NCI-H774 (cell line): ENCODE results near the gene NFATC3.
"Not testable (repeated sequence)": the region's sequence is repeated elsewhere in the genome, so short reads cannot be mapped to it uniquely, and the experiment has no call there.

ENCODE experiments used
- DNase-seq: peaks from one replicate; lab custom pipeline; 2025; lab: John Stamatoyannopoulos, UW

NFATC3 gene

DNA sequence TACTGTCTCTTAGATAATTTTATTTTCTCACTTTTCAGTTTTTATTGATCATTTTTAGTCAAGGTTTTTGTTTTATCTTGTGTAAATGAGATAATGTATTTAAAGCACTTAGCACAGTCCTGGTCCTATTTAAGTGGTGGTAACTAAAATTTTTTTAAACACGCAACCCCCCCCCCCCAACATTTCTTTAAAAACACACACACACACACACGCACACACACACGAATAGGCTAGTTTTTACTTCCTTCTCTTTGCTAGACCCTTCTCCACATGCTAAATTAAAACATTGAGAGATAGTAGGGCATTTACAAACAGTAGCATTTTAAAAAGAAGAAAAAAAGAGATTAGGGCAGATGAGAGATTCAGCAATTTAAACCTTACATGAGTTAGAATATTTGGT is 5.0 kb downstream of the NFATC3 start:
- no peak for DNase-seq

- no peak for DNase-seq
Measured at GRCh38 chr16:68090533-68090932, 5.4 kb downstream of the NFATC3 start.

DNA sequence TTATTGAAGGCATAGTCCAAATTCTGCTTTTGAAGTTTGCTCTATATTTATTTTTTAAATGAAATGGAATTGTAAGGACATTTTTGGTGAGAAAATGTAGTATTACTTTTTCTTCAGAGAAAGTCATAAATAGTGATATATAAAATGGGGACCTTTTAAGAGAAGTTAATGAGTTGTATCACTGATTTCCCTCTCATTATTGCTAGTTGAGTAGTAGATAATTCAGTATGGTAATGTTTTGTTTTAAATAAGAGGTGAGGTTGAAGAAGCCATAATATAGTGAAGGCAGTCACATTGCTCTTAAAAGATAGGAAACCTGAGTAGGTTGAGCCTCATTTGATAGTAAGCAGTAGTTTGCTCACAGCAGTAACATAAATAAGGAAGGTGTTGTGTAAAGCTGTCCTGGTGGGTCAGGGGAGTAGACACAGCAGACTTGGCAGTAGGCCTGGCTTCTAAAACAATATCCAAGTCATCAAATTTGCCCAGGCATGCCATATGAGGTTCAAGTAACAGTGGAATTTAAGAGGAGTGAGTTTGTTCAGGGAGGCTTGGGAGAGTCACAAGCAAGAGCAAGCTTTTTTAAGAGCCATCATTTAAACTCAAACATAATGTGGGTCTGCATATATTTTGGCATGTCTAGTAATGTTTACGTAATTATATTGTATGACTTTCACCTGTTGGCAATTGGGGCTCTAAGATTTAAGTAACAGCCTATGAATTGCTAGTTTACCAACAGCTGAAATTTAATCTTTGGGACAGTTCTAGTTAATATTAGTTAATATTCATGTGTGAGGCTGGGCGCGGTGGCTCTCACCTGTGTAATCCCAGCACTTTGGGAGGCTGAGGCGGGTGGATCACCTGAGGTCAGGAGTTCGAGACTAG is 6.5 kb downstream of the NFATC3 start:
- DNase-seq = no peak

GRCh38 chr16:68092275-68092674 is 7.1 kb downstream of the NFATC3 start:
- DNase-seq = not testable (repeated sequence)

DNA sequence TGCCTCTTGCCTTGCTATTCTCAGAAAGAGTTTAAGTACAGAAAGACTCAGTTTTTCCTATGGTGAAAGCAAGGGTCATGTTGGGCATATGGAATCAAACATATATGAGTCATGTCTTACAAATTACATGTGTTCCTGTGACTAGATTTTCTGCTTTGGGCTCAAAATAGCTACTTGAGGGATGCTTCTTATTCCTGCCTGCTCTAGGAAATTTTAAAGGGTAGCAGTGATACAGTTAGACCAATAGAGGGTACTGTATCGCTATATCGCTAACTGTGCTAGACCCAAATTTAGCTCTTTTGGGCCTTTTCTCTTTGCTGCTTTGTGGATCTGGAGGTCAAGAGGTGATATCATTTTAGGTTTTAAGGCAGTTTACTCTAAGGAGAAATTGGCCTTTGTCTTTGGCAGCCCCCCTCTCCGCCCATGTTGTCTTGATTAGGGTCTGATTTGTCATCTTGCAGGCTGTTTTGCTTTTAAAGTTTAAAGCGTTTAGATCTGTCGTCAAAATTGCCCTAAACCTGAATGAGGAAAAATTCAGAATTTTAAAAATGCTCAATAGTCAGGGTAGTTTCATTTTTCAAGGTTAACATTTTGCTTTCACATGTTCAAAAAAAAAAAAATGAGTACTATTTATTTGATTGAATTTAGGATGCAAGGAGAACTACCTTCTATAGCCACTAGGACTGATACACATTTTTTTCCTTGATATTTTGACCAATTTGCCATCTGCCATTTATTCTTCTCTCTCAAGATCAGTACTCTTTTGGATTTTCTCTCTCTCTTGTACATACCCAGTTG is 8.8 kb downstream of the NFATC3 start:
- DNase-seq = no peak

DNA sequence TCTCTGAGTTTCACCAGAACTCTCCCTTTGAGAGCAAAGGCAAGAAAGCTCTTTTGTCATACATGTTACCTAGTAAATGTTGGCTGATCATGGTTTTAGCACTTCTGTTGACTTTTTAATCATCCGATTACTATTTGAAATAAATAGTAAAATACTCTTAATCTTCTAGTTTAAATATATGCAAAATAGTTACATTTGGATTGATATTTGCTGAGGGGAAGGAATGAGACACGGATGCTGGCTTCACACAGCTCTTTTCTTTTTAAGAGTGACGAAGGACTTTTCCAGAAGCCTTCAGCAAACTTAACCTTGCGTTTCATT is 9.4 kb downstream of the NFATC3 start:
- no peak for DNase-seq

- no peak for DNase-seq
Measured at GRCh38 chr16:68096491-68096890, 11.3 kb downstream of the NFATC3 start.

GRCh38 chr16:68097088-68097487 is 11.9 kb downstream of the NFATC3 start:
- no peak for DNase-seq

- no peak for DNase-seq
Measured at GRCh38 chr16:68097895-68098294, 12.7 kb downstream of the NFATC3 start.

DNA sequence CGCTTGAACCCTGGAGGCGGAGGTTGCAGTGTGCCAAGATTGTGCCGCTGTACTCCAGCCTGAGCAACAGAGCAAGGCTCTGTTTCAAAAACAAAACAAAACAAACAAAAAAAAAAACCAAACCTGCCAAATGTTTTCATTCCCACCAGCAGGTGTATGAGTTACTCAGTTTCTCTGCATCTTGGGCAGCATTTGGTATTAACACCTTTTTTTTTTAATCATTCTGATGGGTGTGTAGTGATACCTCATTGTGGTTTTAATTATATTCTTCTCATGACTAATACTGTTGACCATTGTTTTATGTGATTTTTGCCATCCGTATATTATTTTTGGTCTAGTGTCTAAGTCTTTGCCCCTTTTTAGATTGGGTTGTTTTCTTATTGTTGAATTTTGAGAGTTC is 15.3 kb downstream of the NFATC3 start:
- DNase-seq = no peak

- no peak for DNase-seq
Measured at GRCh38 chr16:68105611-68106010, 20.4 kb downstream of the NFATC3 start.

- not testable (repeated sequence) for DNase-seq
Measured at GRCh38 chr16:68107230-68107928, 22.2 kb downstream of the NFATC3 start.

DNA sequence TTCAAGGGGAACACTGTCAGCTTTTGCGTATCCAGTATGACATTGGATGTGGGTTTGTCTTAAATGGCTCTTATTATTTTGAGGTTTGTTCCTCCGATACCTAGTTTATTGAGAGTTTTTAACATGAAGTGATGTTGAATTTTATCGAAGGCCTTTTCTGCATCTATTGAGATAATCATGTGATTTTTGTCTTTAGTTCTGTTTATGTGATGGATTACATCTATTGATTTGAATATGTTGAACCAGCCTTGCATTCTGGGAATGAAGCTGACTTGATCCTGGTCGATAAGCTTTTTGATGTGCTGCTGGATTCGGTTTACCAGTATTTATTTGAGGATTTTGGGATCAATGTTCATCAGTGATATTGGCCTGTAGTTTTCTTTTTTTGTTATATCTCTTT is 24.0 kb downstream of the NFATC3 start:
- not testable (repeated sequence) for DNase-seq

- not testable (repeated sequence) for DNase-seq
Measured at GRCh38 chr16:68110611-68111010, 25.4 kb downstream of the NFATC3 start.

DNA sequence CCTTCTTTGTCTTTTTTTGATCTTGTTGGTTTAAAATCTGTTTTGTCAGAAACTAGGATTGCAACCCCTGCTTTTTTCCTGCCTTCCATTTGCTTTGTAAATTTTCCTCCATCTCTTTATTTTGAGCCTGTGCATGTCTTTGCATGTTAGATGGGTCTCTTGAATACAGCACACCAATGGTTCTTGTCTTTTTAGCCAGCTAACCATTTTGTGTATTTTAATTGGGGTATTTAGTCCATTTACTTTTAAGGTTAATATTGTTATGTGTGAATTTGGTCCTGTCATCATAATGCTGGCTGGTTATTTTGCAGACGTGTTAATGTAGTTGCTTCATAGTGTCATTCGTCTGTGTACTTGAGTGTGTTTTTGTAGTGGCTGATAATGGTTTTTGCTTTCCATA is 26.2 kb downstream of the NFATC3 start:
- no peak for DNase-seq

GRCh38 chr16:68113059-68113761 is 28.0 kb downstream of the NFATC3 start:
- no peak for DNase-seq

GRCh38 chr16:68113765-68114240 is 28.6 kb downstream of the NFATC3 start:
- no peak for DNase-seq

DNA sequence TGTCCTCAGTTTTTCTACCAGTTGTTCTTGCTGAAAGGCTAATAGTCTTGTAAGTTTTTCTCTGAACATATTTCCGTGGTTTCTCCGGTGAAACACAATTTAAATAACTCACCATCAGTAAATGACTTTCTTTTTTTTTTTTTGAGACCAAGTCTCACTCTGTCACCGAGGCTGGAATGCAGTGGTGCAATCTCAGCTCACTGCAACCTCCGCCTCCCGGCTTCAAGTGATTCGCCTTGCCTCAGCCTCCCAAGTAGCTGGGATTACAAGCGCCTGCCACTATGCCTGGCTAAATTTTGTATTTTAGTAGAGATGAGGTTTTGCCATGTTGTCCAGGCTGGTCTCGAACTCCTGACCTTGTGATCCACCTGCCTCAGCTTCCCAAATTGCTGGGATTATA is 29.8 kb downstream of the NFATC3 start:
- DNase-seq = not testable (repeated sequence)

DNA sequence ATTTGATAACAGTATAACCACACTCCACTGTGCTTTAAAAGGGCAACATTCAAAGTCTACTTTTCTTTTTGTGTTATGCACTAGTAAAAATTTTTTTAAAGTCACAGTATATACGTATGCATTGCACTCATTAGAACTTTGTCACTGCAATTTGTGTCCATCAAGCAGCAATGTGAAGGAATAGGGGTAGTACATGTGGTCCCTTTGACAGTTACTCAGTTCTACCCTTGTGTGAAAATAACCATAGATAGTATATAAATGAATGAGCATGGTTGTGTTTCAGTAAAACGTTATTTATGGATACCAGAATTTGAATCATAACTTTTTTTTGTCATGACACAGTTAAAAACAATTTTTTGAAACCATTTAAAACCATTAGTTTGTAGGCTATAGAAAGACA is 30.7 kb downstream of the NFATC3 start:
- DNase-seq = no peak

DNA sequence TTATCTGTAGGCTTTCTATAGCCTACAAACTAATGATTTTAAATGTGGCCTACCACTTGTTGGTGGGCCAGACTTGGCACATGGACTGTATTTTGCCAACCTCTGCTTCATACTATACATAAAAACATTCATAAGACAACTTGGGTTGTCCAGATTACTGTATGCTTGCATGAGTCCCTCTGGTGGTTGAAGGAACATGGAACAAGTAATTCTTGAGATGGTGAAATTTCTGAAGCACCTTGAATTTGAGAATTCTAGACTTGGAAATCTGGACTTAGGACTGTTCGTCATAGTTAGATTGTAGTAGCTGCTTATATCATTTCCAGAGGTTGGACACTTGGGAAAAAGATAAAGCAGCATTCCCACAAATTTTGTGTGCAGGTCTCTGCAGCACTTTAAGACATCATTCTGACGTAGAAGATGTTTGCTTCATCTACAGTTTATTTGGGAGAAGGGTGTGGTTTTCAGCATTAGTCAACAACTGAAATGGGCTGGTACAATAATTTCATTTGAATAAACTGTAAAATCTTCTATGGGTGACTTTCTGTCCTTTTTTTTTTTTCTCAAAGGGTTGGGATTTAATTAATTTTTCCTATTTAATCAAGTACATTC is 31.2 kb downstream of the NFATC3 start:
- no peak for DNase-seq

DNA sequence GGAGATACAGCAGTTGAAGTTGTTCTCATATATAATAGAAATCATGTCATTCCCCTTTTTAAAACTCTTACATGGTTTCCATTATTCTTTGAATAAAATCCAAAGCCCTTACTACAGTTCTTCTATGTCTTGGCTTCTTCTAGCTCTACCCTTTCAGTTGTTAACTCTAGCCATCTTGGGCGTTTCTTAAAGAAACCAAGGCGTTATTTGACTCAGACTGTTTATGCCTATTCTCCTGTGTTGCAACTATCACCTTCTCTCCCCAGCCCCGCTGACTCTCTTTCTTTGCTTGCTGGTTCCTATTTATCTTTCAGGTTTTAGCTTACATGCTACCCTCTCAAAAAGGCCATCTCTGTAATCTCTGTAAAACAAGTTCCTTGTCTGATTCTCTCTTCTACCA is 32.7 kb downstream of the NFATC3 start:
- DNase-seq = no peak
